OCI-LY1 (cell line): ENCODE measurements around the gene STAB1.

ENCODE experiments used
- EZH2 ChIP-seq: fragments of 200-600 bp; sonication (generic), shearing (Covaris generic); IDR thresholded peaks from 2 replicates; pipeline ENCODE4 v1.8.0; 2017; ENCODE audit warnings: borderline replicate concordance, mixed run types, mild to moderate bottlenecking, antibody characterized with exemption, low read length, moderate library complexity, mixed read lengths
- TF ChIP-seq, protein P1 (sequence below): fragments of 200-600 bp; sonication (generic), shearing (Covaris generic); IDR thresholded peaks from 2 replicates; pipeline ENCODE4 v1.5.1; 2017; ENCODE audit warnings: mild to moderate bottlenecking, antibody characterized with exemption, low read length, moderate library complexity, mixed read lengths

DNA sequence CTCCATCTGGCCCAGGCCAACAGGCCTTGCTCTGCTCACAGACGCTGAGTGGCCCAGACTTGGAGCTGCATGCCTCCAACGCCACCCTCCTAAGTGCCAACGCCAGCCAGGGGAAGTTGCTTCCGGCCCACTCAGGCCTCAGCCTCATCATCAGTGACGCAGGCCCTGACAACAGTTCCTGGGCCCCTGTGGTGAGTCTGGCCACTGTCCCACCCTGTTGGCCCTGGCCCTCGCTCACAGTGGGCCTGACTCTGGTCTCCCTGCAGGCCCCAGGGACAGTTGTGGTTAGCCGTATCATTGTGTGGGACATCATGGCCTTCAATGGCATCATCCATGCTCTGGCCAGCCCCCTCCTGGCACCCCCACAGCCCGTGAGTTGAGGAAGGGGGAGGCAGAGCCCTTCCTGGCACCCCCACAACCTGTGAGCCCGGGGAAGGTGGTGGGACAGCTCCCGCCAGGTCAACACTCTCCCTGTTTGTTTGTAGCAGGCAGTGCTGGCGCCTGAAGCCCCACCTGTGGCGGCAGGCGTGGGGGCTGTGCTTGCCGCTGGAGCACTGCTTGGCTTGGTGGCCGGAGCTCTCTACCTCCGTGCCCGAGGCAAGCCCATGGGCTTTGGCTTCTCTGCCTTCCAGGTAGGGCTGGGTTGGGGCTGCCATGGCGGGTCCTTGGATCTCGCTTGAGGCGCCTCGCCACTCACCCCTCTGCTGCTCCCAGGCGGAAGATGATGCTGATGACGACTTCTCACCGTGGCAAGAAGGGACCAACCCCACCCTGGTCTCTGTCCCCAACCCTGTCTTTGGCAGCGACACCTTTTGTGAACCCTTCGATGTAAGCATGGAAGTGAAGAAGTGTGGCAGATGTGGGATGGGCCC is 28.5 kb downstream of the STAB1 start:
- TF ChIP-seq, protein P1, sequence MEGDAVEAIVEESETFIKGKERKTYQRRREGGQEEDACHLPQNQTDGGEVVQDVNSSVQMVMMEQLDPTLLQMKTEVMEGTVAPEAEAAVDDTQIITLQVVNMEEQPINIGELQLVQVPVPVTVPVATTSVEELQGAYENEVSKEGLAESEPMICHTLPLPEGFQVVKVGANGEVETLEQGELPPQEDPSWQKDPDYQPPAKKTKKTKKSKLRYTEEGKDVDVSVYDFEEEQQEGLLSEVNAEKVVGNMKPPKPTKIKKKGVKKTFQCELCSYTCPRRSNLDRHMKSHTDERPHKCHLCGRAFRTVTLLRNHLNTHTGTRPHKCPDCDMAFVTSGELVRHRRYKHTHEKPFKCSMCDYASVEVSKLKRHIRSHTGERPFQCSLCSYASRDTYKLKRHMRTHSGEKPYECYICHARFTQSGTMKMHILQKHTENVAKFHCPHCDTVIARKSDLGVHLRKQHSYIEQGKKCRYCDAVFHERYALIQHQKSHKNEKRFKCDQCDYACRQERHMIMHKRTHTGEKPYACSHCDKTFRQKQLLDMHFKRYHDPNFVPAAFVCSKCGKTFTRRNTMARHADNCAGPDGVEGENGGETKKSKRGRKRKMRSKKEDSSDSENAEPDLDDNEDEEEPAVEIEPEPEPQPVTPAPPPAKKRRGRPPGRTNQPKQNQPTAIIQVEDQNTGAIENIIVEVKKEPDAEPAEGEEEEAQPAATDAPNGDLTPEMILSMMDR: no peak
- TF ChIP-seq EZH2: no peak
